ENCODE results near the gene RFT1.

RFT1 gene

DNA sequence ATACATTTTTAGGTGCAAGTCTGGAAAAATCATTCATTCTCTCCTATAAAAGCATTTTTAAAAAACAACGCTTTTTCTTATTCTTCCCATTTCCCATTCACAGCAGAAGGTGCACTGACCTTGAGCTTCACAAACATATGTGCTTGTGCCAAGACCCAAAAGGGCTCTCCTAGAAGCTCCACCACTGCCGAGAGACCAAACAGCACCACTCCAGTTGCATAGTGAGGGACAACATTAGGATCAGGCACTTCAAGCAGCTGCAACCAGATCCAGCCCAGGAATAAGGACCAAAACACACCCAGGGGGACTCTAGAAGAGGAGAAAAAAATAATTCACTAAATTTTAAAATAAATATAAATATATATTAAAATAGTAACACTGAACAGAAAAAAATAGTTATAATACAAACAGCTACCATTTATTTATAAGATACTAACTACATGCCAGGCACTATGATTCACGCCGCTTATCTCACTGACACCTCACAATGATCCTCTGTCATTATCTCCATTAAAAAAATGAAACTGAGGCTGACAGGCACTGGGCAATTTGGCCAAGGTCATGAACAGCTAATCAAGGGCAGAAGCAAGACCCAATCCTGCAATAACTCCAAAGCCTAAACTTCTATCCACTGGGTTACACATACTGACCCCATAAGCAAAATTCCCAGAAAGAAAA is 7.8 kb downstream of the RFT1 start:
- no peak for DNase-seq

DNA sequence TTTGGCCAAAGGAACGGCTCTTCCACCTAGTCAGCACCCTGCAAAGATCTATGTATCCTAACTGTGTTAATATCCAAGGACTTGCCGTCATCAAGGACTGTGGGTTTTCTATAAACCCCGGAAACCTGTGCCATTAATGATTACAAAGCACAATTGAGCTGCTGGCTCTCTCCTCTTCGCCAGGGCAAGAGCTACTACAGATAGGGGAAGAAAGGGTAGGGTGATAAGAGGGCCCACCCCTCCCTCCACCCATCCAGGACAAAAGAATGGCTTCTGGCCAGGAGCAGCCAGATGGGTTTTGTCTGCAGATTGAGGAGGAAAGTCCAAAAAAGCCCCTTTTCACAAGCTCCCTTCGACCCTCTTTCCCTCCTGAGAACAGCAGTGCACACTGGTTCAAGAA is 9.9 kb downstream of the RFT1 start:
- no peak for DNase-seq

- no peak for DNase-seq
Observed at GRCh38 chr3:53116956-53117355, 13.3 kb downstream of the RFT1 start.

- no peak for DNase-seq
Observed at GRCh38 chr3:53114412-53115074, 15.7 kb downstream of the RFT1 start.

DNA sequence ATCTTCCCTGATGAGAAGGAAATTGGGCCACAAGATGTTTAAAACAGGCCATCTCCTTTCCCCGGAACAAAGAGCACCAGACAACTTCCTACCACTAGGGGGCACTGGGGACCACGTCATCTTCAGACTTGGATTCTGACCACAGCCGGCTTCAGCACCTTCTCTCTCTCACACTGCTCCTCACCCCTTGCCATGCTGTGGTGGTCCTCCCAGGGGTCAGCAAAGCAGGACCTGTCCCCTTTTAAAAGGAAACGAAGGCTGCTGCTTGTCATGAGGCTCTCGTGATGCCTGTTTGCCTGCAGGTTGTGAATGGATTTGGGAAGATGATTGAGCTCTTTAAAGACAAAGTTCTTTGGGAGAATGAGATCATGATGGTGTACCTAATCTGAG is 16.2 kb downstream of the RFT1 start:
- DNase-seq = peak; percentile 61 to 76 (median 64)

GRCh38 chr3:53113293-53114010 is 16.8 kb downstream of the RFT1 start:
- no peak for DNase-seq

DNA sequence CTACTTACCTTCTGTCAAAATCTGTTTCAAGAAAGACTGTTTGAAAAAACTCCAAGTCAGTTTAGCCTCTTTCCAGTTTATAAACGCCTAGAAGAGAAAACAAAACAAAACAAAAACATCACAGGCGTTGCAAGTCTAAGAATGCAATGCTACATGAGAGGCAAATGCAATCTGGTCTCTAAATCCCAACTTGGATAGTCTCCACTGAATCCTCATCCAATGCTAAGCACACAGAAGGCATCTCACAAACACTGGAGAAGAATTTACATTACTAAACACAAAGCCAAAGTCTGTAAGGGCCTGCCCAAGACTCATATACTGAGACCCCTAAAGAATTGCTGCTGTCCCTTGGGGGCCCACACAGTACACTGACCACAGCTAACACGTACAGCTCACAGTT is 18.4 kb downstream of the RFT1 start:
- DNase-seq = no peak

- DNase-seq = no peak
Observed at GRCh38 chr3:53109891-53110771, 20.1 kb downstream of the RFT1 start.

- no peak for DNase-seq
Observed at GRCh38 chr3:53109190-53109589, 21.0 kb downstream of the RFT1 start.

GRCh38 chr3:53104762-53105161 is 25.5 kb downstream of the RFT1 start:
- no peak for DNase-seq

- no peak for DNase-seq
Observed at GRCh38 chr3:53103397-53104296, 26.6 kb downstream of the RFT1 start.

DNA sequence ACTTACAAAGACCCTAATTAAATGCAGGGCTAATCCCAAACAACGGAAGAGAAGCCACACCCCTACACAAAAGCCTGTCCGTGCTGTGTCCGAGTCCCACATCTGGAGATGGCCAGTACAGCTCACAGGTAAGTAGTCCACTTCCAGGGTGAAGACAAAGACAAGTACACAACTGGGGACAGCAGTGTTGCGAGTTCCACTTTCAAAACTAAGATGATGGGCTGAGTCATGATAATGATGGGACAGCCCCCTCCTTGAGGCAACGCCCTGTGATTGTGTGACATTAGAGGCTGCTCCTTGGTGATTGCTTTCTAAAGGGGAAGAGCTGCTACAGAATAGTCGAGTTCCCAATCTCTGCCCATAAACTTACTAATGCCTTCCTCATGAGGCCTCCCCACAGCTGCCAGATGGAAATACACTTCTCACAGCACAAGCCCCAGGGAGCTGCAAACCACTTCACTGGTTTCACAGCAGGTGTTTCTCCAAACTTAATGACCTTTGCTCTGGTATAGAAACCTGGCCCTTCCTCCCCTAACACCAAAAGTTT is 27.6 kb downstream of the RFT1 start:
- no peak for DNase-seq

DNA sequence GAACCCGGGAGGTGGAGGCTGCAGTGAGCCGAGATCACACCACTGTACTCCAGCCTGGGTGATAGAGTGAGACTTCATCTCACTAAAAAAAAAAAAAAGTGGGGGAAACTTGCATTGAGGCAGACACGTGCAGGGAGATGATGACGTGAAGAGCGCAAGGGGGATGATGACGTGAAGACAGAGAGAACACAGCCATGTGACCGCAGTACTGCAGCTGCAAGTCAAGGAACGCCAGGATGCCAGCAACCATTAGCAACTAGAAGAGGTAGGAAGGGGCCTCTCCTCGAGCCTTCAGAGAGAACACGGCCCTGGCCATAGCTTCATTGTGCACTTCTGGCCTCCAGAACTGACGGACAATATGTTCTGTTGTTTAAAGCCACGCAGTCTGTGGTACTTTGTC is 28.3 kb downstream of the RFT1 start:
- no peak for DNase-seq

- no peak for DNase-seq
Observed at GRCh38 chr3:53100818-53101466, 29.3 kb downstream of the RFT1 start.

DNA sequence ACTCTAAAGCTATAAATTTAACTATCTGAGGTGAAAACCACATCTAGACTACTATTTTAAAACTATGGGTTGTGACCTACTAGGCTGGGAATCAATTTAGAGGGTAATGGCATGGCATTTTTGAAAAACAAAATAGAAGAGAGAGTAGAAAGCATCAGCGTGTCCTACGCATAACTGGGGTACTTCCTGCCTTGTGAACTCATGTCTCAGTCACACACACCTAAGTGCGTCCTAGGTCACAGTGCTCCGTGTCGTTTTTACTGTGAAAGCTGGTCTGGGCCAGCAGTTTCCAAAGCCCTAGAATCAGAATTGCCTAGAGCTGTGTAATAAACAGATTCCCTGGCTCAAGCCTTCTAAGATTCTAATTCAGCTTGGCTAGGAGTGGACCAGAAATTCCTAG is 32.3 kb downstream of the RFT1 start:
- DNase-seq = no peak

GRCh38 chr3:53092942-53093341 is 37.3 kb downstream of the RFT1 start:
- DNase-seq = no peak

GRCh38 chr3:53092216-53092615 is 38.0 kb downstream of the RFT1 start:
- no peak for DNase-seq

DNA sequence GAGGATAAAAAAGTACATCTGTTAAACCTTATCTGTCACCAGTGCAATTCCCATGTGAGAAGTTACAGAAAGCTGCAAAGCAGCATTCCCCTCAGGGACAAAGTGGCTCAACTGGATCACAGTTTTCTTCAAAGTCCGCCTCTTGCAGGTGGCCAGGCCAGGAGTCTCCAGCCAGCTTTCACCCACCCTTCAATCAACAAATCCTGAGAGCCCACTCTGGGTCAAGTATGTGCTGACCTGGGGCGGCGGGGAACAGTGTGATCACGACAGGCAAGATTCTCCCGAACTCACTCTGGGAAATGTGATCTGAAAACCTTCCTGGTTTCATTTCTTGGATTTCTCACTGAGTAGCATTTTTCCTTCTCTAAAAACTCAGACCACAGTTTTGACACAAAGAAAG is 39.2 kb downstream of the RFT1 start:
- no peak for DNase-seq

- no peak for DNase-seq
Observed at GRCh38 chr3:53089511-53089910, 40.7 kb downstream of the RFT1 start.

GRCh38 chr3:53085476-53085875 is 44.8 kb downstream of the RFT1 start:
- DNase-seq = no peak

GRCh38 chr3:53084310-53085001 is 45.8 kb downstream of the RFT1 start:
- no peak for DNase-seq

Measured in activated CD4-positive, CD25-positive, alpha-beta regulatory T cell (primary cell).